KMS-11 (cell line): ENCODE measurements around the gene PAPOLA.

ENCODE experiments used
- H2AFZ ChIP-seq: fragments of 200-600 bp; sonication (generic); 2 replicates; pipeline ENCODE4 v1.6.1; 2016; ENCODE audit warnings: antibody characterized with exemption, mixed run types, low read depth
- H3K27ac ChIP-seq: fragments of 200-600 bp; sonication (generic); 2 replicates; pipeline ENCODE4 v1.6.1; 2016; ENCODE audit warnings: mild to moderate bottlenecking, mixed run types
- H3K27me3 ChIP-seq: fragments of 200-600 bp; sonication (generic); 2 replicates; pipeline ENCODE4 v1.6.1; 2017; ENCODE audit warnings: mild to moderate bottlenecking, low read depth, mixed run types, moderate library complexity; ENCODE audit not compliant: insufficient read depth
- H3K36me3 ChIP-seq: fragments of 200-600 bp; sonication (generic); 2 replicates; pipeline ENCODE4 v1.6.1; 2017; ENCODE audit warnings: mild to moderate bottlenecking, mixed run types; ENCODE audit not compliant: insufficient read depth
- H3K4me1 ChIP-seq: fragments of 200-600 bp; sonication (generic); 2 replicates; pipeline ENCODE4 v1.6.1; 2016; ENCODE audit warnings: mild to moderate bottlenecking, low read depth, mixed run types; ENCODE audit not compliant: poor library complexity, severe bottlenecking
- H3K4me2 ChIP-seq: fragments of 200-600 bp; sonication (generic); 2 replicates; pipeline ENCODE4 v1.7.0; 2016; ENCODE audit warnings: mild to moderate bottlenecking, mixed run types
- H3K4me3 ChIP-seq: fragments of 200-600 bp; sonication (generic); IDR thresholded peaks from 2 replicates; pipeline ENCODE4 v1.6.1; 2017; ENCODE audit warnings: low read depth, low read length, mixed read lengths; ENCODE audit not compliant: insufficient read depth
- H3K79me2 ChIP-seq: fragments of 200-600 bp; sonication (generic); 2 replicates; pipeline ENCODE4 v1.6.1; 2016; ENCODE audit warnings: low read depth, mixed run types; ENCODE audit not compliant: insufficient read depth
- H3K9ac ChIP-seq: fragments of 200-600 bp; sonication (generic); 2 replicates; pipeline ENCODE4 v1.6.1; 2016; ENCODE audit warnings: mild to moderate bottlenecking, mixed run types
- H4K20me1 ChIP-seq: fragments of 200-600 bp; sonication (generic); 2 replicates; pipeline ENCODE4 v1.6.1; 2016; ENCODE audit warnings: mild to moderate bottlenecking, mixed run types; ENCODE audit not compliant: insufficient read depth
- TF ChIP-seq, protein P1 (sequence below): fragments of 200-600 bp; sonication (generic); conservative IDR thresholded peaks from 2 replicates; pipeline ENCODE4 v1.6.1; 2017; ENCODE audit warnings: low read depth, mild to moderate bottlenecking, antibody characterized with exemption, low read length, moderate library complexity, mixed read lengths

Gene PAPOLA

DNA sequence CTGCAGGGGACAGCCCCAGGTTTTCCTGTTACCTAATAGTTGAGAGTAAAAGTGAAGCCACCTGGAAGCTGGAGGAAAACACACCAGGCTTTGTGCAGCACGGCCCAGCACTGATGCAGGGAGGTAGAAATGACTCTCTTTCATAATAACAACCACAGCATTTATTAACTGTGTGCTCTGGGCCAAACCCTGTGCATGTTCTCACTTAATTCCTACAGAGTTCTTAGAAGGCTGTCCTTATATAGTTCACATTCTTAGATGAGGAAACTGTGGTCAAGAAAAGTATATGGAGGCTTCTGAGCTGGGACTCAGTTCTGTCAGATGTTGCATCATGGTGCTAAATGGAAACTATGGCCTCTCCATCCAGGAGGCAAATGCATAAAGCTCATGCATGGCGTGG is 100.0 kb downstream of the PAPOLA start:
- TF ChIP-seq, protein P1, sequence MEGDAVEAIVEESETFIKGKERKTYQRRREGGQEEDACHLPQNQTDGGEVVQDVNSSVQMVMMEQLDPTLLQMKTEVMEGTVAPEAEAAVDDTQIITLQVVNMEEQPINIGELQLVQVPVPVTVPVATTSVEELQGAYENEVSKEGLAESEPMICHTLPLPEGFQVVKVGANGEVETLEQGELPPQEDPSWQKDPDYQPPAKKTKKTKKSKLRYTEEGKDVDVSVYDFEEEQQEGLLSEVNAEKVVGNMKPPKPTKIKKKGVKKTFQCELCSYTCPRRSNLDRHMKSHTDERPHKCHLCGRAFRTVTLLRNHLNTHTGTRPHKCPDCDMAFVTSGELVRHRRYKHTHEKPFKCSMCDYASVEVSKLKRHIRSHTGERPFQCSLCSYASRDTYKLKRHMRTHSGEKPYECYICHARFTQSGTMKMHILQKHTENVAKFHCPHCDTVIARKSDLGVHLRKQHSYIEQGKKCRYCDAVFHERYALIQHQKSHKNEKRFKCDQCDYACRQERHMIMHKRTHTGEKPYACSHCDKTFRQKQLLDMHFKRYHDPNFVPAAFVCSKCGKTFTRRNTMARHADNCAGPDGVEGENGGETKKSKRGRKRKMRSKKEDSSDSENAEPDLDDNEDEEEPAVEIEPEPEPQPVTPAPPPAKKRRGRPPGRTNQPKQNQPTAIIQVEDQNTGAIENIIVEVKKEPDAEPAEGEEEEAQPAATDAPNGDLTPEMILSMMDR, result no peak
- H3K4me2 ChIP-seq, result no peak overlapping the region
- H2AFZ ChIP-seq, result no peak overlapping the region
- no peaks in the 10 kb centered on the region for H3K27me3 ChIP-seq
- no peaks in the 10 kb centered on the region for H3K36me3 ChIP-seq
- no peaks in the 10 kb centered on the region for H3K79me2 ChIP-seq
- no peak overlapping the region for H3K4me3 ChIP-seq
- no peaks in the 10 kb centered on the region for H3K4me1 ChIP-seq
- H4K20me1 ChIP-seq, result no peaks in the 10 kb centered on the region
- no peak overlapping the region for H3K27ac ChIP-seq
- no peak overlapping the region for H3K9ac ChIP-seq

DNA sequence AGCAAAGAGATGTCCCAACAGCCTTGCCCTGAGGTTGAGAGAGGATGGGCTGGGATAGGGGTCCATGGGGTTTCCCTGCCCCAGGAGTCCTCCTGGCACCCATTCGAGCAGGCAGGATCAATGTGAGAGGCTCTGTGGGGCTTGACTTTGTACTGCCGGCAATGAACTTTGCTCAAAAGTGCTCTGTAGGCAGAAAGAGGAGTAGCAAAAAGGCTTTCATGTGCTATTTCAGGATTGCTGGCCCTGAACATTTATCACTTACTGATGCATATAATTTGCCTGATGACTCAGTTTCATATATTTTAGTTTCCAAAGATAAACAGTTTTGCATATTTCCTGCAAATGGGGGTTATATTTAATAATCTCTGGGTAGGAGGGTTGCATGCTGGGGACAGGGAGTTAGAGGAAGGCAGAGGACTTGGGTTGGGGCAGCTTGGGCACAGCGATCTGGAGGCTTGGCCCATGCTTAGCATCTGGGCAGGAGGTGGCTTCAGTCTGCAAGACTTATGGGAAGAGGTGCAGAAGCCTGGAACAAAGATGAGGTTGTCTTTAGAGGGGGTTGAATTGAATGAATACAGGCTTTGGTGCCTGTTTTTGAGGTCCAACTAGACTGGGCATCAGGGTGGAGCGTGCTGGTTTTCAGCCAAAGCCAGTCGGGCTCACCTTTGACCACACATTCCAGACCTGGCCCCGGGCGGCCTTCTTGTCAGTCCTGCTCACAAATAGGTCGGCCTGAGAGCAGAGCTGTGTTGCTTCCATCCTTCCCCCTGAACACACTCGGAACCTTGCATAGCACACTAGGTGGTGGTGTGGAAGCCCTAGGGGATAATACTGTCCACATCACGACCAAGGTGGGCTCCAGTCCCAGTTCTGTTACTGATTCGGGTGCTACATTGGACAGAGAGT is 101.4 kb downstream of the PAPOLA start:
- TF ChIP-seq, protein P1, result no peak
- H3K4me3 ChIP-seq, result no peak overlapping the region
- no peak overlapping the region for H3K4me2 ChIP-seq
- H2AFZ ChIP-seq, result no peak overlapping the region
- H3K4me1 ChIP-seq, result no peaks in the 10 kb centered on the region
- no peak overlapping the region for H3K9ac ChIP-seq
- no peaks in the 10 kb centered on the region for H3K27me3 ChIP-seq
- H4K20me1 ChIP-seq, result no peaks in the 10 kb centered on the region
- H3K79me2 ChIP-seq, result no peaks in the 10 kb centered on the region
- no peaks in the 10 kb centered on the region for H3K36me3 ChIP-seq
- no peak overlapping the region for H3K27ac ChIP-seq

GRCh38 chr14:96614481-96614881 is 112.3 kb downstream of the PAPOLA start:
- H3K79me2 ChIP-seq, result no peaks in the 10 kb centered on the region
- H3K4me2 ChIP-seq, result no peak overlapping the region
- H3K27me3 ChIP-seq, result no peaks in the 10 kb centered on the region
- H3K27ac ChIP-seq, result no peak overlapping the region
- no peak overlapping the region for H2AFZ ChIP-seq
- no peak overlapping the region for H3K9ac ChIP-seq
- no peaks in the 10 kb centered on the region for H3K4me1 ChIP-seq
- no peak overlapping the region for H3K4me3 ChIP-seq
- H4K20me1 ChIP-seq, result no peaks in the 10 kb centered on the region
- no peaks in the 10 kb centered on the region for H3K36me3 ChIP-seq
- TF ChIP-seq, protein P1, result no peak

DNA sequence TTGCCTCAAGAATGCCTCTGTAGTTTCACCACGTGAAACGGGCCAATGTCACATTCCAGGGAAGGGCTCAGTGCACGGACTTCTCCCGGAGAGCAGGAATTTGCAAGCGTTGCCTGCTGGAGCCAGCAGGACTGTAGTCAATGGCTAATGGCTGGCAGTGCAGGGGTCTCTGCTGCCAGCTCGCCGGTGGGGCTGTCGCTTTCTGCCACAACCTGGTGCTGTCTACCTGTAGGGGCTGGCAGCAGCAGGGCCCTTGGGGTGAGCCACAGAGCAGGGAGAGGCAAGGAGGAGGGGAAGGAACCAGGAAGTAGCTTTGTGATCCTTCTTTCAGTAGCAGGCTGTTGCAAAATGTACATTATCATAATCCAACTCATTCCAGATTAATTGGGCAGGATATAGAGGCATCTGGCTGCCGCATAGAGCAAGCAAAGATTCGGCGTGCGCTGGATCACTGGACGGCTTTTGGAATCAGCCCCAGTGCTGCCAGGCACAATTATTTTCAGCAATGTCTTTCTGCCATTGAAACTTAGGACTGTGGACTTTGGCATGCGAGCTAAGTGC is 114.1 kb downstream of the PAPOLA start:
- Histone ChIP-seq H3K9ac (no peak overlapping the region), H3K4me2 (no peak overlapping the region), H3K79me2 (no peaks in the 10 kb centered on the region), H3K36me3 (no peaks in the 10 kb centered on the region), H4K20me1 (no peaks in the 10 kb centered on the region), H3K27ac (no peak overlapping the region), H3K27me3 (no peaks in the 10 kb centered on the region), H3K4me1 (no peaks in the 10 kb centered on the region), H2AFZ (no peak overlapping the region), H3K4me3 (no peak overlapping the region)
- TF ChIP-seq, protein P1, result no peak
